ENCODE measurements around the gene C1orf122.
A peak's percentile ranks its signal among the peaks of the same experiment; 100 is the strongest.
"Not testable (repeated sequence)": the region's sequence is repeated elsewhere in the genome, so short reads cannot be mapped to it uniquely, and the experiment has no call there.

Gene C1orf122

GRCh38 chr1:37807555-37808368, at the start of gene C1orf122, which contains the start of gene YRDC:
C1orf122 (plus strand) TSS chr1:37807790; CDS start chr1:37808405, 615 bp downstream.
YRDC (minus strand) TSS chr1:37808208; CDS start chr1:37808180, 28 bp downstream.
- DNase-seq = peak; percentile 90

- DNase-seq = no peak
Measured at GRCh38 chr1:37759451-37759850, 48.1 kb upstream of the C1orf122 start.

GRCh38 chr1:37761416-37762095, 46.0 kb upstream of the C1orf122 start:
- DNase-seq = no peak

GRCh38 chr1:37762516-37762915, 45.1 kb upstream of the C1orf122 start:
- DNase-seq = no peak

GRCh38 chr1:37763791-37764413, 43.7 kb upstream of the C1orf122 start:
- DNase-seq = no peak

- DNase-seq = peak; percentile 57 to 60
Measured at GRCh38 chr1:37764414-37764825, 43.2 kb upstream of the C1orf122 start.

GRCh38 chr1:37764888-37765441, 42.6 kb upstream of the C1orf122 start, which contains the start of gene EPHA10:
EPHA10 (minus strand) TSS chr1:37765120; CDS start chr1:37765066, 54 bp downstream.
- no peak for DNase-seq

GRCh38 chr1:37765916-37766664, 41.5 kb upstream of the C1orf122 start:
- peak in 1 of 2 donors; percentile 21 for DNase-seq

- no peak for DNase-seq
Measured at GRCh38 chr1:37767488-37767887, 40.1 kb upstream of the C1orf122 start.

GRCh38 chr1:37771440-37771839, 36.1 kb upstream of the C1orf122 start:
- not testable (repeated sequence) for DNase-seq

GRCh38 chr1:37776946-37777516, 30.6 kb upstream of the C1orf122 start:
- DNase-seq = no peak

- DNase-seq = no peak
Measured at GRCh38 chr1:37778654-37779053, 28.9 kb upstream of the C1orf122 start.

- DNase-seq = no peak
Measured at GRCh38 chr1:37782491-37782890, 25.1 kb upstream of the C1orf122 start.

- DNase-seq = no peak
Measured at GRCh38 chr1:37792943-37793686, 14.5 kb upstream of the C1orf122 start.

GRCh38 chr1:37793773-37794371, 13.7 kb upstream of the C1orf122 start, which contains the start of gene MANEAL:
MANEAL (plus strand) TSS chr1:37793847; CDS start chr1:37794183, 336 bp downstream.
- peak; percentile 9 to 39 for DNase-seq

GRCh38 chr1:37794372-37795339, 12.9 kb upstream of the C1orf122 start:
- no peak for DNase-seq

GRCh38 chr1:37795340-37796125, 12.1 kb upstream of the C1orf122 start:
- peak; percentile 41 to 58 for DNase-seq

- DNase-seq = no peak
Measured at GRCh38 chr1:37797750-37798345, 9.7 kb upstream of the C1orf122 start.
